Activated T-cell treated with anti-CD3 and anti-CD28 coated beads, Interleukin-2, amount 50 U/mL, for 72 hours (primary cell): ENCODE data around the gene CUL5. TPM values are rescaled to one million over a fixed set of nuclear protein-coding genes. Genes with fewer than 3 reads are reported as not detected.

Source experiments
- ATAC-seq, 2 donors: fragments of 150-1000 bp; cut with Tn5 transposase; replicated peaks in 1 of 2; 2 replicates each; pipeline ENCODE4 v1.10.0; 2021; ENCODE audit warnings: moderate library complexity in 2 of 2, mild to moderate bottlenecking in 1 of 2
- DNase-seq, 2 donors: peaks; one replicate each; pipeline ENCODE4 v3.0.0; 2021 to 2022; ENCODE audit warnings: mixed read lengths in 1 of 2
- H3K27ac Mint-ChIP-seq: one replicate; pipeline ENCODE4 v1.8.0; 2022; ENCODE audit warnings: mild to moderate bottlenecking, moderate library complexity, mixed read lengths
- H3K27me3 Mint-ChIP-seq: one replicate; pipeline ENCODE4 v1.8.0; 2022; ENCODE audit warnings: low read depth, mixed read lengths
- H3K36me3 Mint-ChIP-seq, 2 donors: one replicate each; pipeline ENCODE4 v1.8.0; 2022; ENCODE audit warnings: mixed read lengths in 2 of 2, mild to moderate bottlenecking in 1 of 2; ENCODE audit not compliant: insufficient read depth in 2 of 2
- H3K4me1 Mint-ChIP-seq: one replicate; pipeline ENCODE4 v1.8.0; 2022; ENCODE audit warnings: low read depth, mixed read lengths
- H3K4me3 Mint-ChIP-seq, 2 donors: one replicate each; pipeline ENCODE4 v1.8.0; 2022; ENCODE audit warnings: mild to moderate bottlenecking in 2 of 2, mixed read lengths in 2 of 2, moderate library complexity in 2 of 2
- H3K9me3 Mint-ChIP-seq, 2 donors: one replicate each; pipeline ENCODE4 v1.8.0; 2022; ENCODE audit warnings: mixed read lengths in 2 of 2
- total RNA-seq, 2 donors: library from RNA; stranded (reverse); gene quantifications; one replicate each; pipeline ENCODE4 v1.2.3, GENCODE V29; 2022

CUL5 gene
- total RNA-seq: 10 to 100 TPM; 30.2 to 31.7 TPM

DNA sequence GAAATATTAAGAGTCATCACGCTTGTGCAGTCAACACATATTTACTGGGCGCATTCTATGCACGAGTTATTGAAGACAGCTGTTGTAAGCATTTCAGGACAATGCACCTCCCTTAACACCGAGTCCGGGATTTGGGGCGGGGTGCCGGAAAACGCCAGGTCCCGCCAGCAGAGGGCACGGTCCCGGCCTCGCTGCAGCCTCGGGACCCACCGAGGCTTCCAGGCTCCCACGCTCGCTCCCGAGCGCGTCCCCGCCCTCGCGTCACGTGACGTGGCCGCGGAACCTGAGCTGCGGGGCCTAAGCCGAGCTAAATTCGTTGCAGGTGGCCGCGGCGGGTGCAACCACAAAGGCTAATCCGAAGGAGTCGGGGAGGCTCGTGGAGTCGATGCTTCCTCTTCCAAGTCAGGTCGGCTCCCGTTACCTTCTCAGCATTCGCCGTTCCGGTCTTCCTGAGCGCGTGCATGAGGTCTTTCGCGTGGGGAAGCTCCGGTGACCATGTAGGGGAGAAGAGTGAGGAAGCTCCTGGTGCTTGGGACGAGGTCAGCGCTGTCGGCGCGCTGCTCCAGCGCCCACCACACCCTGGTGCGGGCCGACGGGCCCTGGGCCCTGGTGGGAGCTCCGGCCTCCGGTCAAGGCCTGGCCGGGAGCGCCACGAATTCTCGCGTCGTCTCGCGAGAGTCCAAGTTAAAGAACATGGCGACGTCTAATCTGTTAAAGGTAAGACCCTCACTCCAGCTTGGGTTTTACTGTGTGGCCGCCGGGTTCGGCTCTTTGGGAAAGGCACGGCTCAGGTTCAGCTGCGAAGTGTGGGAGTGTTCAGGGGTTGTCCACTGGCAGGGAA is at the start of gene CUL5:
TSS of gene CUL5 (plus strand) at position 243 of the 841 bp plus-strand sequence. CDS start at position 694, 451 bp downstream.
- H3K36me3 Mint-ChIP-seq: peaks cover 6 to 7% of the 10 kb centered on the region in 2 donors
- H3K9me3 Mint-ChIP-seq: no peaks in the 10 kb centered on the region
- H3K4me1 Mint-ChIP-seq: peaks cover 11% of the 10 kb centered on the region
- H3K4me3 Mint-ChIP-seq: peak within 1 kb of the TSS; percentile 97
- peak; percentile 93 for DNase-seq
- ATAC-seq: peak; percentile 91 to 92
- peak within 1 kb of the TSS; percentile 100 for H3K27ac Mint-ChIP-seq
- no peaks in the 10 kb centered on the region for H3K27me3 Mint-ChIP-seq

- no peak overlapping the region for H3K27ac Mint-ChIP-seq
- no peak for ATAC-seq
These were observed 47.2 kb upstream of the CUL5 start for GRCh38 chr11:107961480-107961879.

DNA sequence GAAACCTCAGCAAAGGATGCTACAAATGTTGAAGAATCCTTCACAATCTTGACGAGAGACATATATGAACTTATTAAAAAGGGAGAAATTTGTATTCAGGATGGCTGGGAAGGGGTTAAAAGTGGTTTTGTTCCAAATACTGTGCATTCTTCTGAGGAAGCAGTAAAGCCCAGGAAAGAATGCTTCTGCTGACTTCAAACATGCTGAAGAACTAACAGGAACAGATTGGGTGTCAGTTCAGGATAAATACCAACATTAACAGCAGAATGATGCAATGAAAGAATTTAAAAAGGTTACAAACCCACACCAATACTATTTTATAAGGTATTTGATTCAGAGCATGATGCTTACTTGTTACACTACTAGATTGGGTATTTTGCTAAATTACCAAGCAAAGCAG is 46.5 kb upstream of the CUL5 start:
- Mint-ChIP-seq H3K36me3 (no peaks in the 10 kb centered on the region), H3K27me3 (peaks cover 18% of the 10 kb centered on the region), H3K27ac (no peak overlapping the region), H3K9me3 (no peaks in the 10 kb centered on the region), H3K4me1 (no peaks in the 10 kb centered on the region), H3K4me3 (no peak overlapping the region)
- DNase-seq (no peak), ATAC-seq (no peak)

More at GRCh38 chr11:107961480-107961879, 47.2 kb upstream of the CUL5 start:
- Mint-ChIP-seq H3K36me3 (no peaks in the 10 kb centered on the region), H3K9me3 (no peaks in the 10 kb centered on the region), H3K4me1 (no peaks in the 10 kb centered on the region), H3K4me3 (no peak overlapping the region), H3K27me3 (peaks cover 25% of the 10 kb centered on the region)
- DNase-seq: no peak

DNA sequence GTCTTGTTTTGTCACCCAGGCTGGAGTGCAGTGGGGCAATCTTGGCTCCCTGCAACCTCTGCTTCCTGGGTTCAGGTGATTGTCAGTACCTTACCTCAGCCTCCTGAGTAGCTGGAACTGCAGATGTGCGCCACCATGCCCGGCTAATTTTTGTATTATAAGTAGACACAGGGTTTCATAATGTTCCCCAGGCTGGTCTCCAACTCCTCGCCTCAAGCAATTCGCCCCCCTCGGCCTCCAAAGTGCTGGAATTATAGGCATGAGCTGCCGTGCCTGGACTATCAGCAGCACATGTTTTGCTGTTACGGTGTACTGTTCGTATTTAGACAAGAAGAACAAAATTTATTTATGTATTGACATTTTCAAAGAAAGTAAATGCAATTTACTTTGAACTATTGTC is 45.6 kb upstream of the CUL5 start:
- H3K27me3 Mint-ChIP-seq: peaks cover 9% of the 10 kb centered on the region
- no peaks in the 10 kb centered on the region for H3K36me3 Mint-ChIP-seq
- no peaks in the 10 kb centered on the region for H3K4me1 Mint-ChIP-seq
- no peaks in the 10 kb centered on the region for H3K9me3 Mint-ChIP-seq
- no peak overlapping the region for H3K27ac Mint-ChIP-seq
- H3K4me3 Mint-ChIP-seq: no peak overlapping the region
- ATAC-seq: no peak
- no peak for DNase-seq

DNA sequence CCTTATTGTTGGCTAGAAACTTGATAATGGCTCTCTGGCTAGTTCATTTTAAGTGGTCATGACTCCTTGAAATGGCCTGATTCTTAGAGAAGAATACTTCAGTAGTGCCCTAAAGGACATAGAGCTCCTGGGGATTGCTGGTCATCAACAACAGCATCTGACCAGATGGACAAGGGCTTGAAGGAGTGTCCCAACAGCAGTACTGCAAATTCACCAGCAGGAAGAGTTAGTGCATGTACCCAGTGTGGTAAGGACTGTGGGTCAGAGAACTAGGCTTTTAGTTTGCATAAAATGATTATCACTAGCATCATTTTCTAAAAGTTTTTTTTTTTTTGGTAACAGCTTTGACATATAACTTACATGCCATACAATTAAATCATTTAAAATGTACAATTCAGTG is 39.5 kb upstream of the CUL5 start:
- DNase-seq (no peak), ATAC-seq (no peak)
- Mint-ChIP-seq H3K27me3 (peaks cover 6% of the 10 kb centered on the region), H3K36me3 (no peaks in the 10 kb centered on the region), H3K4me3 (no peak overlapping the region), H3K4me1 (no peaks in the 10 kb centered on the region), H3K27ac (no peak overlapping the region), H3K9me3 (no peaks in the 10 kb centered on the region)

DNA sequence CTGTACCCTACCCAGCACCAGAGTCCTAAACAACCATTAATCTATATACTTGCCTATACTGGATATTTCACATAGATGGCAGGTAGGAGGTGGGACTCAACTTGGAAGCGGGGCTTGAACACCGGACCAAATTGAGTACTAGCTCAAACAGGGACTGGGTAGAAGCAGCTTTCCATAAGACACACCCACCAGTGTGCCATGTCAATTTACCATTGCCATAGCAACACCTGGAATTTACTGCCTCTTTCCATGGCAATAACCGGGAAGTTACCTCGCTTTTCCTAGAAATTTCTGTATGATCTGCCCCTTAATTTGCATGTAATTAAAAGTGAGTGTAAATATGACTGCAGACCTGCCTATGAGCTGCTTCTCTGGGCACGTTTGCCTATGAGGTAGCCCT is 38.6 kb upstream of the CUL5 start:
- ATAC-seq: no peak
- no peak overlapping the region for H3K27ac Mint-ChIP-seq
- peaks cover 6% of the 10 kb centered on the region for H3K27me3 Mint-ChIP-seq
- H3K9me3 Mint-ChIP-seq: peaks cover 0 to 2% of the 10 kb centered on the region in 2 donors
- H3K36me3 Mint-ChIP-seq: no peaks in the 10 kb centered on the region
- H3K4me1 Mint-ChIP-seq: no peaks in the 10 kb centered on the region
- DNase-seq: no peak
- no peak overlapping the region for H3K4me3 Mint-ChIP-seq

DNA sequence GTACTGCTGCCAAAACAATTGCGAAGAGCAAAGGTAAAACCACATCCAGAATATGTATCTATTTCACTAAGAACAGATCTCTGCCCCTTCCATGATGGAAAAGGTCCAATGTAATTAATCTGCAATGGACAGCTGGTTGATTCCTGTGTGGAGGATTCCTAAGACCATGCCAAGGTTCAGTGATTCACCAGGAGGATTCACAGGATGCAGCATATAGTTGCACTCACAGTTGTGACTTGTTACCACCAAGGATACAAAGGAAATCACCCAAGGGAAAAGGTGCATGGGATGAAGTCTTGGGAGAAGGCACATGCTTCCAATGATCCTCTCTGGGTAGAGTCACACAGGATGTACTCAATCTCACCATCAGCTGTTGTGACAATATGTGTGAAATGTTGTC is 35.1 kb upstream of the CUL5 start:
- H3K36me3 Mint-ChIP-seq: no peaks in the 10 kb centered on the region
- H3K27me3 Mint-ChIP-seq: peaks cover 6% of the 10 kb centered on the region
- H3K27ac Mint-ChIP-seq: no peak overlapping the region
- no peaks in the 10 kb centered on the region for H3K4me1 Mint-ChIP-seq
- DNase-seq: no peak
- no peak overlapping the region for H3K4me3 Mint-ChIP-seq
- H3K9me3 Mint-ChIP-seq: peaks cover 0 to 2% of the 10 kb centered on the region in 2 donors
- ATAC-seq: no peak

- H3K4me1 Mint-ChIP-seq: no peaks in the 10 kb centered on the region
- ATAC-seq: no peak
- no peaks in the 10 kb centered on the region for H3K27me3 Mint-ChIP-seq
- no peak for DNase-seq
- no peak overlapping the region for H3K4me3 Mint-ChIP-seq
- no peak overlapping the region for H3K27ac Mint-ChIP-seq
- H3K36me3 Mint-ChIP-seq: no peaks in the 10 kb centered on the region
- H3K9me3 Mint-ChIP-seq: no peaks in the 10 kb centered on the region
These were observed 20.1 kb upstream of the CUL5 start for GRCh38 chr11:107988397-107989158.

DNA sequence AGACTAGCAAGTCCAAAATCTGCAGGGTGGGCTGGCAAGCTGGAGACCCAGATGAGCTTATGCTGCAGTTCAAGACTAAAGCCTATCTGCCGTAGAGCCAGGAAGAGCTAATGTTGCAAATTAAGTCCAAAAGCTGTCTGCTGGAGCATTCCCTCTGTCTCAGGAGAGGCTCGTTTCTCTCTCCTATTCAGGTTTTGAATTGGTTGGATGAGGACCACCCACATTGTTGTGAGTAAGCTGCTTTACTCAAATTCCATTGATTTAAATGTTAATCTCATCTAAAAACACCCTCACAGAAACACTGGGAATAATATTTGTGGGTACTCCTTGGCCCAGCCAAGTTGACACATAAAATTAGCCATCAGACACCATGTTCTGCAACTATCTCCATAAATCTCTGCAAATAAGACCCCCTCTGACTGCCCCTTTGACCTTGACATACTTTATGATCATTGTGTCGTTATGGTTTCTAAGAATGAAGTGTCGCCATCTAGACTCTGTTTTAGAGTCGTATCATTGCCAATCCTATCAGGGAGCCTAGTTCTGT is 16.8 kb upstream of the CUL5 start:
- DNase-seq (no peak), ATAC-seq (no peak)
- peaks cover 7% of the 10 kb centered on the region for H3K27me3 Mint-ChIP-seq
- H3K36me3 Mint-ChIP-seq: no peaks in the 10 kb centered on the region
- H3K27ac Mint-ChIP-seq: no peak overlapping the region
- no peaks in the 10 kb centered on the region for H3K9me3 Mint-ChIP-seq
- no peaks in the 10 kb centered on the region for H3K4me1 Mint-ChIP-seq
- no peak overlapping the region for H3K4me3 Mint-ChIP-seq

- Mint-ChIP-seq H3K27ac (no peak overlapping the region), H3K9me3 (no peaks in the 10 kb centered on the region), H3K4me1 (no peaks in the 10 kb centered on the region), H3K36me3 (no peaks in the 10 kb centered on the region), H3K4me3 (no peak overlapping the region), H3K27me3 (peaks cover 7% of the 10 kb centered on the region)
- DNase-seq: no peak
- no peak for ATAC-seq
These were observed 12.5 kb upstream of the CUL5 start for GRCh38 chr11:107996006-107996776.

DNA sequence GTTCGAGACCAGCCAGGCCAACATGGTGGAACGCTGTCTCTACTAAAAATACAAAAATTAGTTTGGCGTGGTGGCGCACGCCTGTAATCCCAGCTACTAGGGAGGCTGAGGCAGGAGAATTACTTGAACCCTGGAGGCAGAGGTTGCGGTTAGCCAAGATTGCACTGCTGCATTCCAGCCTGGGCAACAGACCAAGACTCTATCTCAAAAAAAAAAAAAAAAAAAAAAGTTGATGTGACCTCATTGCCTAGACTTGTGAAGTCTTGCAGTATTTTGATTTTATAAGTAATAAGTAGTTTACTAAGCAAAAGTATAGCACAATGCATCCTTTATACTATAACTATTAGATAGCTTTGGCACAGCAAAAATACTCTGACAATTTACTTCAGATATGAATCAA is 9.9 kb upstream of the CUL5 start:
- H3K4me3 Mint-ChIP-seq: no peak overlapping the region
- peaks cover 7% of the 10 kb centered on the region for H3K27me3 Mint-ChIP-seq
- no peak overlapping the region for H3K27ac Mint-ChIP-seq
- no peaks in the 10 kb centered on the region for H3K4me1 Mint-ChIP-seq
- no peaks in the 10 kb centered on the region for H3K9me3 Mint-ChIP-seq
- ATAC-seq: no peak
- no peaks in the 10 kb centered on the region for H3K36me3 Mint-ChIP-seq
- DNase-seq: no peak

GRCh38 chr11:107999759-108000455 is 8.8 kb upstream of the CUL5 start:
- Mint-ChIP-seq H3K36me3 (no peaks in the 10 kb centered on the region), H3K27ac (no peak overlapping the region), H3K9me3 (no peaks in the 10 kb centered on the region), H3K4me1 (no peaks in the 10 kb centered on the region), H3K4me3 (no peak overlapping the region), H3K27me3 (peaks cover 7% of the 10 kb centered on the region)
- DNase-seq: peak; percentile 25 to 37
- peak; percentile 85 to 86 for ATAC-seq
